NCI-H2196 (cell line): Measurements from ENCODE around the gene EEF1E1.

Source experiments
- DNase-seq: peaks from one replicate; lab custom pipeline; 2025; ENCODE audit not compliant: unreplicated experiment; lab: John Stamatoyannopoulos, UW

Gene EEF1E1

DNA sequence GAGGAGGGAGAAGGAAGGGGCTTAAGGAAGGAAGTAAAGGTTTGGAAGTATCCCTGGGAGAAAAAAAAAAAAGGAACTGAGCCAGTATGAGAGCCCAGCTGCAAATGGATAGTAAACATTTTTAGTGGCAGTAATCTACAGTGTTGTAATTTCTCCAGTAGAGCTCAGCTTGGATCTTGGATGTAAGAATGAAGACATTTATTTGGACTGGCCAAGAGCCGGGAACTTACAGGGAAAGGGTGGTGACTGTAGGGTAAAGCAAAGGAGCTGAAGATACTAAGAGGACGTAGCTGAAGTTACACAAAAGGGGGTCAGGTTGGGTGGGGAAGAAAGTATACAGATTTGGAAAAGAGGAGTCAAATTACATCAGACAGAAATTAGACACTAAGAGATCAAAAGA lies 13.5 kb downstream of the EEF1E1 start:
- DNase-seq = no peak

DNA sequence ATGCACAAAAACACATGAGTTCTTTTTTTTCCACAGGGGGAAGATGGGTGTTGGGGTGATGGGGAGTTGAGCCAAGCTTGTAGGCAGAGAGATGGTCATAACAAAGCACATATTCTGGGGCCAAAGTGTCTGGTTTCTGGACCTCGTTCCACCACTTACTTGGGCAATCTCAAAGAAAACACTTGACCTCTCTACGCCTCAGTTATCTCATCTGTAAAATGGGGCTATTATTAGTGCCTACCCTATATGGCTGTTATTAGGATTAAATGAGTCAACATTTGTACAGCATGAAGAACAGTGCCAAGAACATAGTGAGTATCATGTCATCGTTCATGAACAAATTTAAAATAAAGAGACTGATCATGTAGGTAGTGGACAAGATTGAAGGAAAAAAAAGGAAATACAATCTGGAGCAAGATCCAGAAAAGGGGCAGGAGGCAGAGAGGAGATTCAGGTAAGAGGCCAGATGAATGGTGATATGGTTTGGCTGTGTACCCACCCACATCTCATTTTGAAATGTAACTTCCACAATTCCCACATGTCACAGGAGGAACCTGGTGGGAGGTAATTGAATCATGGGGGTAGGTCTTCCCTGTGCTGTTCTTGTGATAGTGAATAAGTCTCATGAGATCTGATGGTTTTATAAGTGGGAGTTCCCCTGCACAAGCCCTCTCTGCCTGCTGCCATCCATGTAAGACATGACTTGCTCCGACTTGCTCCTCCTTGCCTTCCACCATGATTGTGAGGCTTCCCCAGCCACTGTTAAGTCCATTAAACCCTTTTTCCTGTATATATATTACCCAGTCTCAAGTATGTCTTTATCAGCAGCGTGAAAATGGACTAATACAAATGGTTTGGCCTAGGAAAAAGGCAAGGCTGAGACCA lies 14.2 kb downstream of the EEF1E1 start:
- no peak for DNase-seq

DNA sequence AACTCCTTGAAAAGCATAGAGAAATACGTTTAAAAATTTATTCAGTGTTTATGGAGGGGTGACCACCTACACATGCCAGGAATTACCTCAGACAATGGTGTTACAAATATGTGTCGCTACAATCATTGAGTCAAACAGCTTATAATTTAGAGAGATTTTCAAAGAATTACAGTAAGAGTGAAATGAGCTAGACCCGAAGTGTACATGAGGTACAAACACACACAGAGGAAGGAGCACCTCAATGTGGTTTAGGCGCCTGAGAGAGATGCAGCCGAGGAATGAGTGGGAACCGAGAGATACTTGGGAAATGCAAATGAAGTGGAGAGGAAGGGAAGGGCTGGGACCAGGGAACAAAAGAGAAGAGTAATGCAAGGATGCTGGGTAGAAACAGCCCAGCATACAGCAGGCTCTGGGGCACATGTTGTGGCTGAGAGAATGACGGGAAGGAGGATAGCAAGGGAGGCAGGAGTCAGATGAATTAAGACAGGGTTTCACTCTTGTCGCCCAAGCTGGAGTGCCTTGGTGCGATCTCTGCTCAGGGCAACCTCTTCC lies 15.5 kb downstream of the EEF1E1 start:
- DNase-seq = no peak

DNA sequence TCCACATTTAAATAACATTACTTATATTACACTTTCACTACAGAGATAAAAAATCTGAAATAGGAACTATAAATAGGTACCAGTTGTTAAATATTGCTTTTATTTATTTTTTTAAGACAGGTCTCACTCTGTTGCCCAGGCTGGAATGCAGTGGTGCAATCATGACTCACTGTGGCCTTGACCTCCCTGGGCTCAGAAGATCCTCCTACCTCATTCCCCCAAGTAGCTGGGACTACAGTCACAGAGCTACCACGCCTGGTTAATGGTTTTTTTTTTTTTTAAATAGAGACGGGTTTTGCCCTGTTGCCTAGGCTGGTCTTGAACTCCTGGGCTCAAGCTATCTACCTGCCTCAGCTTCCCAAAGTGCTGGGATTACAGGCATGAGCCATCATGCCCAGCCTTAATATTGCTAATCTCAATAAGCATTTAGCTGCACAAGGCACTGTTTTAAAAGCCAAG lies 17.3 kb downstream of the EEF1E1 start:
- DNase-seq = no peak

DNA sequence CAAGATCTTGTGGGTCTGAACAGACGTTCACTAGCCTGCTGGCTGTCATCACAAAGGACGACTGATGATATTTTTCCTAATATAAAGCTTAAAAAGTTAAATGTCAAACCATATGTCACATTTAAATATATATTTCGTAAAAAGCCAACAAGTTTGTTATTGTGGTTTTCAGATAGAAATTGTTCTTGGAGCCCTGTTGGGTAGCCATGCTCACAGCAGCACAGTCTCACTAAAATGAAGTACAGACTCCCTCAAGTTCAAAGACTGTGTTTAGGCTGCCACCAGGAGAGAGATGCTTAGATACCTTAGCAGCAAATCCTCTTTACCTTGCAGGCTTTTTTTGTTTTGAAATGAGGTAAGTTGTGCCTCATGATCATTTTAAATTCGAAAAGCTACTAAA lies 17.8 kb downstream of the EEF1E1 start:
- no peak for DNase-seq

DNA sequence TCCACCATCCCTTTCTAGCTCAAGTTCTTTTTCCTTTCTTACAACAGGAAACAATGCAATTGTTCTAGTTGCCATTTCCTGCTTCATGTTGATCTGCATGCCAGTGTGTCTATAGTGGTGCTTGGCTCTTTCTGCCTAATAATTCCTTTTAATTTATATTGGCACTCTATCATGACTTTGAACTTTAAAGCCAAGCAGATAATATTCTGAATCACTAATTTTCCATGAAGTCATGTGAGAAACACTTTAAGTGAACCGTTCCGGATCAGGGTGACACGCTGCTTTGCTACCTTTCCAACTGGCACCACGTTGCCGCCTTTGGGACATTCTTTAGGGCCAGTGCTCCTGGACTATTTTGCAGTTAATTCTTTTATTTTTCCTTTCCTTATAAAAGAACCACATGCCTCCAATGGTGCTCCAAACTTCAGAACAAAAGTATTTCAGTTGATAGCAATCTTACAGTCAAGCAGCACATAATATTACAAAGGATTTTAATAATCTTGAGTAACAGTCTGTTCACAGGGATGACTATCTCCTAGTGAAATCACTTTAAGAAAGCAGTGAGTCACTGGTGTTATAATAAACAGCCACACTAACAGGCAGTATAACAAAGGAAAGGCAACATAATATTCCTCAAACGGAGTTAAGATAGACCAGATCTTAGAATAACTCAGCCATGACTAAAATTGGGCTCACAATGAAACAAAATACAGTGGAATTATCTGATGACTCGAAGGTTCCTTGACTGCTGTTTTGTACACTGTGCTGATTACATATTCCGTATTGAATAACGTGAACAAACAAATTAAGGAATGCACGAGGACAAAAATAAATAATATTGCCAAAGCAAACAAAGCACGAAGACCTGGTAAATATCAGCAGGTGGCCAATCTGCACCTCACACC lies 19.1 kb downstream of the EEF1E1 start:
- DNase-seq = peak; percentile 9

DNA sequence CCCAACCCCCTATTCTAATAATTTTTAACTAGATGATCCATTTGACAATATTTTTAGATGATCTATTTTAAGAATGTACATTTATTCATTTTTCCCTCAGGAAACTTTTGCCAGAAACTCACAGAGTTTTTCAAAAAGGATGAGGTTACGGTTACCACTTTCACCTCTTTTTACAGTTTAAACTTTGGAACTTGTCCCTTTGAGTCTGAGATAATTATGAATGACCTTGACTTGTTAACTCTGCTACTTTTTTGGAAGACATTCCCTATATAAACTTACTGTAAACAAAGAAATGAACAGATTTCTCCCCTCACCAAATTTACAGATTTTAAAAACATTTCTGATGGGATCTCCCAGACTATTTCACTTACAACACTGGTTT lies 19.8 kb downstream of the EEF1E1 start:
- DNase-seq = no peak

DNA sequence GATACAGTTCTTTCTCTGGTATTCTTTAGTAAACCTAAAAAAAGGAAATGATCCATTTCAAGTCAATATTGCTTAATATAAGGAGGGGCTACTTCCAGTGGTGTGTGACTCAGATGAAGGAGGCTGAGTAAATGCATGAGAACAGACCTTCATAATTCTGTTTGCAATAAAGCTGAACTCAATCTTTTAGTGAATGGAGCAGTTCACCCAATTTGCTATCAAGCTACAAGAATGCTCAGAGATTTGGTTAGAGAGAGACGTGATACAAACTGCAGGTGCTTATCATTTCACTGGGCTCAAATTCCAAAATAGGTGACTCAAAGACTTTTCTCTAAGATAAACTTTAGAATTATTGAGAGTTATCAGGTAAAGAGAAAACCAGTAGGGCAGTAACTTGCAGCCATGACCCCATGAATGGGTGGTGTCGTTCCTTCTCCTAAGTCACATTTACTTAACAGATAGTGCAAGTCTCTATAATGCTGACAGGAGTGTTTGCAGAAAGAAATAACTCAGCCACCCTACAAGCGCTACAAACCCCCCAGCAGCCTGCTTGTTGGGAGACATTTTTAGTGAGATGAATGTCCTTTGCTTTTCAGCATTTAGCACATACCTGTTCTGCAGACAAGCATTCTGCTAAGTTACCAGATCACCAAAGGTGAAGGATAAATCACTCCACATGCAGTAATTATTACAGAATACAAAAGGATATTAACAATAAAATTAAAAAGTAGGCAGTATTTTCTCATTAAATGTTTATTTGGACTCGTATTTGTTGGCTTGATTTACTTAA lies 21.8 kb downstream of the EEF1E1 start:
- no peak for DNase-seq

DNA sequence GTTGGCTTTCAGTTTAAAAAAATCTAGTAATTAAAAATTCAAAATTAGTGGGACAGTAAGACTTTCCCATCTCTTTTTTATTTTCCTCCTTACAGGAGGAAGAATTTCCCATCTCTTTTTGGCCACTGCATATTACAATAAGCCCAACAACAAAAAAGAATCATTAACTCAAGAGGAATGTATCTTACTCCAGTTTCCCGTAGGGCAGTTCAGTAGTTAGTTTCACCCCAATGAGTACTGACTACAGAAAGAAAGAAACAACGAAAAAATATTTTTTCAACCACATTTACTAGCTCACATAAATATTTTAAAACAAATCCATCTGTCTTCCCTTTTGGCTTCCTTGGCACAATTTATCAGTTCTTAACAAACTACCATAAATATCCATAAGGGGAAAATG lies 23.2 kb downstream of the EEF1E1 start:
- no peak for DNase-seq

DNA sequence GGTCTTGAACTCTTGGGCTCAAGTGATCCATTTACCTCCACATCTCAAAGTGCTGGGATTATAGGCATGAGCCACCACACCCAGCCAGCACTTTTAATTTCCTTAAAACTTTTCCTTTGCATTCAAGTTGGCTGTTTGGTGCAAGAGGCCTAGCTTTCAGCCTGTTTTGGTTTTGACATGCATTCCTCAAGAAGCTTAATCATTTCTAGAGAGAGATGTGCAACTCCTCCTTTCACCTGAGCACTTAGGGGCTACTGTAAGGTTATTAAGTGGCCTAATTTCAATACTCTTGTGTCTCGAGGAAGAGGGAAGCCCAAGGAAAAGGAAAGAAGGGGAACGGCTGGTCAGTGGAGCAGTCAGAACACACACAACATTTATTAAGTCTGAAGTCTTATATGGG lies 24.4 kb downstream of the EEF1E1 start:
- no peak for DNase-seq

DNA sequence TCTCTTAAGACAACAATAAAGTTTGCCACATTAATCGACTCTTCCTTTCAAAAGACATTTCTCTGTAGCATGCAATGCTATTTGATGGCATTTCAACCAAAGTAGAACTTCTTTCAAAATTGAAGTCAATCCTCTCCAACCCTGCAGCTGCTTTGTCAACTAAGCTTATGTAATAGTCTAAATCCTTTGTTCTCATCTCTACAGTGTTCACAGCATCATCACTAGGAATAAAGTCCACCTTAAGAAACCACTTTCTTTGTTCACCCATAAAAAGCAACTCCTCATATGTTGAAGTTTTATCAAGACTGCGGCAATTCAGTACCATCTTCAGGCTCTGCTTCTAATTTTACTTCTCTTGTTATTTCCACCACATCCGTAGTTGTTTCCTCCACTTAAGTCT lies 26.6 kb downstream of the EEF1E1 start:
- no peak for DNase-seq

DNA sequence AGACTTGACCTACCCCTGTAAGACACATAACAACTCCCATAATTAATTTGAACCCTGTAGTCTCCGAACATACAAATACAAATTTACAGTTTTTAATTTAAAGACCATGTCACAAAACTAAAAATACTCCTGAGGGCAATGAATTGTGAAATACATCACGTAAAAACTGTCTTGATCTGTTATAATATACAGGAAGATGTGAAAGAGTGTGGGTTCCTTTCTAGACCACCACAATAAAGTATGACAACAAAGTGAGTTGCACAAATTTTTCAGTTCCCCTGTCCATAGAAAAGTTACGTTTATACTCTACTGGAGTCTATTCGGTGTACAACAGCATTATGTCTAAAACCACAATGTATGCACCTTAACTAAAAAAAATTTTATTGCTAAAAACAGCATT lies 27.2 kb downstream of the EEF1E1 start:
- no peak for DNase-seq

DNA sequence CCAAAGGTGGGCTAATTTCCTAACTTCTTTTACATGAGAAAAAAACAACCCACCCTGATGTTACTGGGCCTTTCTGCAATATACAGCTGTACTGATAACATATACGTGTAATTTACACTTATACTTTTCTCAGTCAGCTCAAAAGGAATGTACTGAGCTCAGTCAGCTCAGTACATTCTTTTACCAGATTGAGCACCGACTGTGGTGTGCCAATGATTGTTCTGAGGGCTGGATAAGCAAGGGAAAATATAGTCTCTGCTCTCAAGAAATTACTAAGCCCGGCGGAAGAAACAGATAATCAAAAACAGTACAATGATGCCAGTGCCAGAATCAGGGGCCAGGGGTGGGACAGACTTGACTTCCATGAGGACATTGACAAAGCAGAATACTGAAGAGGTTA lies 28.1 kb downstream of the EEF1E1 start:
- DNase-seq = no peak

DNA sequence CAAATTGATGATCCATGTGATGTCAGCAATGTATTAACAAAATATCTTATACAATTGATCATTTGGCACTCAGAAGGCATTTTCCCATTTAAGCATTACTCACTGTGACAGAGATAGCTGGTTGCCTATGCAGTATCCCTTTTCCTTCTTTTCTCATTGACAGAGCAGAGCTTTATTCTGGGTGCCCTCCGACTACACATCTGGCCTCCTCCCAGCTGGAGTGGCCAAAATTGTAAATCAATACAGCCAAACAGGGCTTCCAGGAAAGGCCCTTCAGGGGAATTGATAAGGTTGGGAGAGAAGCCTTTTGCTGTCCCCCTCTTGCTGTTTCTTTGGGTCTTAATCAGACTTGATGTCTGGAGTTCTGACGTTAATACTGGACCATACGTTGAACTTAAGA lies 28.6 kb downstream of the EEF1E1 start:
- DNase-seq = no peak

DNA sequence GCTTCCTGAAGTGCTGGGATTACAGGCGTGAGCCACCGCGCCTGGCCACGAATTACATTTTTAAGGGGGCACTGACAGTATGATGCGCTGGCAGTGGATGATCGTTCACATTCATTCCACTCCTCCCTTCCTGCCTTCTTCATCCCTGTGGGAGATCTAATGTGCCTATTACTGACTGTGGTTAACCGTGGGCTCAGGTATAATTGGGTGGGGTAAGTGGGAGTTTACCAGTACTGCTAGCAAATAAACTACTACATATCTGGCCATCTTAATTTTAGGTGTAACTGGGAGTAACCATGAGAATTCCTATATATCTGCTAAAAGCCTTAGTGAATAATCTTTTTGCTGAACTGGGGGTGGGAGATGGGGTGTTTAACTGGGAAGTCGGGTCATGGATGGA lies 31.6 kb downstream of the EEF1E1 start:
- no peak for DNase-seq

DNA sequence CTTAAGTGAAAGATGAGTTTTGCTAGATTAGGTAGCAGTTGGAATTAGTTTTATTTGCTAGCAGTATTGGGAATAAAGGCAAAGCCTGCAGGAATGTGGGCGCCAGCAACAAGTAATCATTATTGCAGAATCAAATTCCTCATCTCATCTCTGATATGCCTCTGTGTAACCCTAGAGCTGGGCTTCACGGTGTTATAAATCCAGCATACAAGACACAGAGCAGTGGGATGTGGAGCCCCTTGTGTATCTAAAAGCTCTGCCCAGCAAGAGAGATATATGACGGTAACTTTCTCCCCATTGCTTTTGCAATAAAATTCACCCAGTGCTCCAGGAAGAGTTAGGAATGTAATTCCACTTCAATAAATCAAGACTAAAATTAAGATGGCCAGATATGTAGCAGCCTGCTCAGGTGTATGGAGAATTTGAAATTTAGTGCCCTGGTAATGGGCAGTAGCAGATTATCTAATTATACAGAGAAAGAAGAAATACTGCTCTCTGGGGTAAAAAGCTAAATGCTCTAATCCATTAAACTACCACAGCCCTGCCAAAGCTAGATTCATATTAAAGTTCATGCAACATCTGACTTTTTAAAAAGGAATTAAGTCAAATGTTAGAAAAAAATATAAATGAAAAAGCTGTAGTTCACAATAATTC lies 32.6 kb downstream of the EEF1E1 start:
- no peak for DNase-seq

DNA sequence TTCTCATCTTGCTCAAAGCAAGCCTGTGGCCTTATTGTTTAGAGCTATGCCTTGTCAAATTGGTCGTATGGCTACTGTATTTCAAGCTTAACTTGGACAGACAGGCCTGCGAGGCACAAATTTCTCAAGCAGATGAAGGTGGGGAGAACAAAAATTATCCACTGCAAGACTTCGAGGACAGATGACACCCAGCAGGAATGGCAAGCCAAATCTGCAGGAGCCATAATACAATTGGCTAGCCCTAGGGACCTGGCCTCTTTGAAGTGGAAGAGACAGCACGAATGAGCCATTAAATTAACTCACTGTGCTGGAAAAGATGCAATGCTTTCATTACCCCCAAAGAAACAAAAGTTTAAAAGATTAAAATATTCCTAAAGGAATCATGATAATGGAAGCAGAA lies 33.2 kb downstream of the EEF1E1 start:
- no peak for DNase-seq

DNA sequence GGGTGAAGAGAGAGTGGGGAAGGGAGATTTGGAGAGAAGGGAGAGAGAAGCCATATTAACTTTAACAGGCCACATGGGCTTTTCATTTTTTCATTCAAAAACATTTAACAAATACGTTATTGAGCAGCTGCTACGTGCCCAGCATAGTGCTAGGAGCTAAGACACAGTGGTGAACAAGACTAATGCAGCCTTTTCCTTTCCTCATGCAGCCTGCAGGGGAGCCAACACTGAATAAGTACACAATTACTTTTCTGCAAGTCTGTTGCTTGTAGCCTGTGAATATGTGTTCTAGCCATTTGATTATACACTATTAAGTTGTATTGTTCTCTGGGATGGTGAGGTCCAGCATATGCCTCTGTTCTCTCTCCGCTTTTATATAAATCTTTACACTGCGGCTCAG lies 36.2 kb downstream of the EEF1E1 start:
- DNase-seq = no peak

DNA sequence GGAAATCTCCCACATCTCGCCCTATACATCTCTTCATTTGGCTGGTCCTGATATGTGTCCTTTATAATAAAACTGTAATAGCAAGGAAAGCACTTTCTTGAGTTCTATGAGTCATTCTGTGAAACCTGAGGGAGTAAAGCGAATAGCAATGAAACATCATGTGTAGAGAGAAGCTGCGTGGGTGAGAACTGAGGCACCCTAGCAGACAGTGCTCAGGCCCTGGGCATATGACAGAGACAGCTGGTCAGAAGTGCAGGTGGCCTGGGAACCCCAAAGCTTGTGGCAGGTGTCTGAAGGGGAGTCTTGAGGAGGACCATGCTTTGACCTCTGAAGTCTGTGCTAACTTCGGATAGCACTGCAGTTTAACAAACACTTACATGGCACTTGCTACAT lies 36.8 kb downstream of the EEF1E1 start:
- DNase-seq = no peak
